WTC11 (cell line): ENCODE measurements around the gene LFNG.

Experiments used
- CBFB ChIP-seq: sonication (generic); formaldehyde crosslinking; IDR thresholded peaks from 2 replicates; pipeline ENCODE4 v1.8.1; 2022; ENCODE audit warnings: mild to moderate bottlenecking, low read depth, missing genetic modification reagents
- CREB1 ChIP-seq: sonication (generic); formaldehyde crosslinking; IDR thresholded peaks from 2 replicates; pipeline ENCODE4 v1.8.0; 2023; ENCODE audit warnings: mild to moderate bottlenecking, missing genetic modification reagents
- JUN ChIP-seq: sonication (generic); formaldehyde crosslinking; IDR thresholded peaks from 2 replicates; pipeline ENCODE4 v1.8.0; 2023; ENCODE audit warnings: mild to moderate bottlenecking, missing genetic modification reagents
- SOX15 ChIP-seq: fragments of 250-450 bp; sonication (Bioruptor Pico); IDR thresholded peaks from 2 replicates; pipeline ENCODE4 v1.9.0; 2021; ENCODE audit warnings: mild to moderate bottlenecking
- TP53 ChIP-seq: sonication (generic); formaldehyde crosslinking; IDR thresholded peaks from 2 replicates; pipeline ENCODE4 v1.8.1; 2023; ENCODE audit warnings: mild to moderate bottlenecking, missing genetic modification reagents
- ZBTB21 ChIP-seq: sonication (generic); formaldehyde crosslinking; IDR thresholded peaks from 2 replicates; pipeline ENCODE4 v1.8.1; 2023; ENCODE audit warnings: mild to moderate bottlenecking, missing genetic modification reagents, borderline replicate concordance
- TF ChIP-seq, protein P1 (sequence below): fragments of 200-600 bp; IDR thresholded peaks from 2 replicates; pipeline ENCODE4 v1.8.0; 2022; ENCODE audit warnings: antibody characterized with exemption
- TF ChIP-seq, protein P2 (sequence below): fragments of 250-450 bp; sonication (Bioruptor Pico); IDR thresholded peaks from 2 replicates; pipeline ENCODE4 v1.8.0; 2021; ENCODE audit warnings: mild to moderate bottlenecking
- TF ChIP-seq, protein P3 (sequence below): sonication (generic); formaldehyde crosslinking; IDR thresholded peaks from 2 replicates; pipeline ENCODE4 v1.8.1; 2022; ENCODE audit warnings: low read depth, missing genetic modification reagents, borderline replicate concordance
- TF ChIP-seq, protein P4 (sequence below): fragments of 250-450 bp; sonication (Bioruptor Pico); IDR thresholded peaks from 2 replicates; pipeline ENCODE4 v2.1.2; 2022; ENCODE audit warnings: mild to moderate bottlenecking, moderate library complexity
- TF ChIP-seq, protein P5 (sequence below): sonication (generic); formaldehyde crosslinking; IDR thresholded peaks from 2 replicates; pipeline ENCODE4 v1.8.0; 2022; ENCODE audit warnings: mild to moderate bottlenecking, missing genetic modification reagents
- TF ChIP-seq, protein P6 (sequence below): sonication (generic); formaldehyde crosslinking; IDR thresholded peaks from 2 replicates; pipeline ENCODE4 v1.8.1; 2022; ENCODE audit warnings: mild to moderate bottlenecking, moderate library complexity, missing genetic modification reagents

DNA sequence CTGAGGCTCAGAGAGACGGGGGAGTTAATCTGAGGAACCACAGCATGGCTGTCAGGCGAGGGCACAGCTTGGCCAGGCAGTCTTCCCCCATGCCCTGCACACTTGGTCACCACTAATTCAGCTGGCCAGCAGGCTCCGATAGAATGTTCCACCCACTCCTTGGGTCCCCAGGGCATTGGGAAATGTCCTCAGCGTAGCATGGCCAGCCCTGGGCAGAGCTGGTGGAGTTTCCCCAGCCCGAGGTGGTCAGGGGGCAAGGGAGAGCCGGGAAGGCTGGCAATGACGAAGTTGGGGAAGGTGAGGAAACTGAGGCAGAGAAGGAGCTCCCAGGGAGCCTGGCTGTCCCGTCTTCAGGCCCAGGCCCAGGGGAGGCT is 31.3 kb upstream of the LFNG start:
- TF ChIP-seq, protein P1, sequence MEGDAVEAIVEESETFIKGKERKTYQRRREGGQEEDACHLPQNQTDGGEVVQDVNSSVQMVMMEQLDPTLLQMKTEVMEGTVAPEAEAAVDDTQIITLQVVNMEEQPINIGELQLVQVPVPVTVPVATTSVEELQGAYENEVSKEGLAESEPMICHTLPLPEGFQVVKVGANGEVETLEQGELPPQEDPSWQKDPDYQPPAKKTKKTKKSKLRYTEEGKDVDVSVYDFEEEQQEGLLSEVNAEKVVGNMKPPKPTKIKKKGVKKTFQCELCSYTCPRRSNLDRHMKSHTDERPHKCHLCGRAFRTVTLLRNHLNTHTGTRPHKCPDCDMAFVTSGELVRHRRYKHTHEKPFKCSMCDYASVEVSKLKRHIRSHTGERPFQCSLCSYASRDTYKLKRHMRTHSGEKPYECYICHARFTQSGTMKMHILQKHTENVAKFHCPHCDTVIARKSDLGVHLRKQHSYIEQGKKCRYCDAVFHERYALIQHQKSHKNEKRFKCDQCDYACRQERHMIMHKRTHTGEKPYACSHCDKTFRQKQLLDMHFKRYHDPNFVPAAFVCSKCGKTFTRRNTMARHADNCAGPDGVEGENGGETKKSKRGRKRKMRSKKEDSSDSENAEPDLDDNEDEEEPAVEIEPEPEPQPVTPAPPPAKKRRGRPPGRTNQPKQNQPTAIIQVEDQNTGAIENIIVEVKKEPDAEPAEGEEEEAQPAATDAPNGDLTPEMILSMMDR = no peak
- TF ChIP-seq, protein P2, sequence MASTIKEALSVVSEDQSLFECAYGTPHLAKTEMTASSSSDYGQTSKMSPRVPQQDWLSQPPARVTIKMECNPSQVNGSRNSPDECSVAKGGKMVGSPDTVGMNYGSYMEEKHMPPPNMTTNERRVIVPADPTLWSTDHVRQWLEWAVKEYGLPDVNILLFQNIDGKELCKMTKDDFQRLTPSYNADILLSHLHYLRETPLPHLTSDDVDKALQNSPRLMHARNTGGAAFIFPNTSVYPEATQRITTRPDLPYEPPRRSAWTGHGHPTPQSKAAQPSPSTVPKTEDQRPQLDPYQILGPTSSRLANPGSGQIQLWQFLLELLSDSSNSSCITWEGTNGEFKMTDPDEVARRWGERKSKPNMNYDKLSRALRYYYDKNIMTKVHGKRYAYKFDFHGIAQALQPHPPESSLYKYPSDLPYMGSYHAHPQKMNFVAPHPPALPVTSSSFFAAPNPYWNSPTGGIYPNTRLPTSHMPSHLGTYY = no peak
- no peak for TF ChIP-seq JUN (CRISPR knock-in tag)
- TF ChIP-seq, protein P3, sequence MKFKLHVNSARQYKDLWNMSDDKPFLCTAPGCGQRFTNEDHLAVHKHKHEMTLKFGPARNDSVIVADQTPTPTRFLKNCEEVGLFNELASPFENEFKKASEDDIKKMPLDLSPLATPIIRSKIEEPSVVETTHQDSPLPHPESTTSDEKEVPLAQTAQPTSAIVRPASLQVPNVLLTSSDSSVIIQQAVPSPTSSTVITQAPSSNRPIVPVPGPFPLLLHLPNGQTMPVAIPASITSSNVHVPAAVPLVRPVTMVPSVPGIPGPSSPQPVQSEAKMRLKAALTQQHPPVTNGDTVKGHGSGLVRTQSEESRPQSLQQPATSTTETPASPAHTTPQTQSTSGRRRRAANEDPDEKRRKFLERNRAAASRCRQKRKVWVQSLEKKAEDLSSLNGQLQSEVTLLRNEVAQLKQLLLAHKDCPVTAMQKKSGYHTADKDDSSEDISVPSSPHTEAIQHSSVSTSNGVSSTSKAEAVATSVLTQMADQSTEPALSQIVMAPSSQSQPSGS = no peak
- no peak for TF ChIP-seq CREB1 (CRISPR knock-in tag)
- TF ChIP-seq TP53 (CRISPR knock-in tag) = no peak
- TF ChIP-seq, protein P4, sequence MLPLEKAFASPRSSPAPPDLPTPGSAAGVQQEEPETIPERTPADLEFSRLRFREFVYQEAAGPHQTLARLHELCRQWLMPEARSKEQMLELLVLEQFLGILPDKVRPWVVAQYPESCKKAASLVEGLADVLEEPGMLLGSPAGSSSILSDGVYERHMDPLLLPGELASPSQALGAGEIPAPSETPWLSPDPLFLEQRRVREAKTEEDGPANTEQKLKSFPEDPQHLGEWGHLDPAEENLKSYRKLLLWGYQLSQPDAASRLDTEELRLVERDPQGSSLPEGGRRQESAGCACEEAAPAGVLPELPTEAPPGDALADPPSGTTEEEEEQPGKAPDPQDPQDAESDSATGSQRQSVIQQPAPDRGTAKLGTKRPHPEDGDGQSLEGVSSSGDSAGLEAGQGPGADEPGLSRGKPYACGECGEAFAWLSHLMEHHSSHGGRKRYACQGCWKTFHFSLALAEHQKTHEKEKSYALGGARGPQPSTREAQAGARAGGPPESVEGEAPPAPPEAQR = no peak
- TF ChIP-seq, protein P5, sequence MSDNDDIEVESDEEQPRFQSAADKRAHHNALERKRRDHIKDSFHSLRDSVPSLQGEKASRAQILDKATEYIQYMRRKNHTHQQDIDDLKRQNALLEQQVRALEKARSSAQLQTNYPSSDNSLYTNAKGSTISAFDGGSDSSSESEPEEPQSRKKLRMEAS (CRISPR knock-in tag) = no peak
- TF ChIP-seq, protein P6, sequence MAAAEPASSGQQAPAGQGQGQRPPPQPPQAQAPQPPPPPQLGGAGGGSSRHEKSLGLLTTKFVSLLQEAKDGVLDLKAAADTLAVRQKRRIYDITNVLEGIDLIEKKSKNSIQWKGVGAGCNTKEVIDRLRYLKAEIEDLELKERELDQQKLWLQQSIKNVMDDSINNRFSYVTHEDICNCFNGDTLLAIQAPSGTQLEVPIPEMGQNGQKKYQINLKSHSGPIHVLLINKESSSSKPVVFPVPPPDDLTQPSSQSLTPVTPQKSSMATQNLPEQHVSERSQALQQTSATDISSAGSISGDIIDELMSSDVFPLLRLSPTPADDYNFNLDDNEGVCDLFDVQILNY (CRISPR knock-in tag) = no peak
- no peak for TF ChIP-seq SOX15 (CRISPR knock-in tag)
- no peak for TF ChIP-seq CBFB (CRISPR knock-in tag)
- TF ChIP-seq ZBTB21 (CRISPR knock-in tag) = no peak
